Measurements from ENCODE around the gene TBC1D22B.

TBC1D22B gene

GRCh38 chr6:37239950-37240713, 17.4 kb upstream of the TBC1D22B start (continued):
- TF ChIP-seq HIC1 (tag by site-specific recombination; IDR thresholded peaks at IDR 0.05): peak; percentile 77
- peak; percentile 85 for TF ChIP-seq ZEB2 (tag by site-specific recombination; IDR thresholded peaks at IDR 0.05)
- TF ChIP-seq GFI1B (tag by site-specific recombination; IDR thresholded peaks at IDR 0.05): no peak
- no peak for TF ChIP-seq ZSCAN23 (tag by site-specific recombination; IDR thresholded peaks at IDR 0.05)
- no peak for TF ChIP-seq ZNF19 (tag by site-specific recombination; IDR thresholded peaks at IDR 0.05; ENCODE audit: low read depth)
- peak; percentile 57 for TF ChIP-seq ZXDB (tag by site-specific recombination; IDR thresholded peaks at IDR 0.05)
- peak; percentile 50; the same call in 1 of the 2 replicates for TF ChIP-seq KLF8 (tag by site-specific recombination; IDR thresholded peaks at IDR 0.05)
- no peak for TF ChIP-seq OVOL3 (tag by site-specific recombination; IDR thresholded peaks at IDR 0.05)
- TF ChIP-seq PRDM2 (tag by site-specific recombination; IDR thresholded peaks at IDR 0.05; ENCODE audit: borderline replicate concordance): no peak
- TF ChIP-seq ZNF660 (tag by site-specific recombination; IDR thresholded peaks at IDR 0.05): peak; percentile 98
- no peak for TF ChIP-seq ZNF488 (tag by site-specific recombination; IDR thresholded peaks at IDR 0.05)
- TF ChIP-seq ZNF341 (tag by site-specific recombination; IDR thresholded peaks at IDR 0.05; ENCODE audit: low read depth): no peak
- TF ChIP-seq HOXA7 (CRISPR knock-in tag; IDR thresholded peaks at IDR 0.05; ENCODE audit: borderline replicate concordance): no peak
- no peak for TF ChIP-seq ZNF239 (tag by site-specific recombination; IDR thresholded peaks at IDR 0.05)
- TF ChIP-seq ZNF24 (tag by site-specific recombination; IDR thresholded peaks at IDR 0.05): peak; percentile 53; the same call in 1 of the 2 replicates
- TF ChIP-seq SP2 (tag by site-specific recombination; IDR thresholded peaks at IDR 0.05): peak; percentile 39; the same call in 1 of the 2 replicates
- no peak for TF ChIP-seq ZNF433 (tag by site-specific recombination; IDR thresholded peaks at IDR 0.05; ENCODE audit: low read depth)
- no peak for TF ChIP-seq ZNF174 (tag by site-specific recombination; IDR thresholded peaks at IDR 0.05)
- TF ChIP-seq ZNF10 (tag by site-specific recombination; IDR thresholded peaks at IDR 0.05): 0 out of 2 replicates have a peak, but pooled peaks have one; percentile 9
- TF ChIP-seq BCL11B (tag by site-specific recombination; IDR thresholded peaks at IDR 0.05; ENCODE audit: low read depth): no peak
- TF ChIP-seq ZNF510 (tag by site-specific recombination; IDR thresholded peaks at IDR 0.05; ENCODE audit: insufficient replicate concordance): no peak

Measured in HEK293 (cell line).